Body of pancreas (tissue), 4 donors: Measurements from ENCODE around the gene CLHC1. TPM values are rescaled to one million over a fixed set of nuclear protein-coding genes. Genes with fewer than 3 reads are reported as not detected.
"Not testable (repeated sequence)": the region's sequence is repeated elsewhere in the genome, so short reads cannot be mapped to it uniquely, and the experiment has no call there.

Source experiments
- ATAC-seq: fragments of 150-250 bp; one replicate; pipeline ENCODE4 v1.9.1; 2016
- DNase-seq, 4 donors: peaks; one replicate each; pipeline ENCODE4 v3.0.0-alpha.2; 2019
- H3K27ac ChIP-seq, 4 donors: fragments of 200-600 bp; sonication (generic); 1 replicate in 3 of 4; 2 replicates in 1 of 4; pipeline versions ENCODE4 v1.5.1 to v1.6.1; 2016 to 2019; ENCODE audit warnings: mild to moderate bottlenecking in 1 of 4, mixed read lengths in 1 of 4, moderate library complexity in 1 of 4
- H3K27me3 ChIP-seq, 2 donors: fragments of 200-600 bp; sonication (generic); one replicate each; pipeline ENCODE4 v1.6.0; 2016; ENCODE audit warnings: mild to moderate bottlenecking in 1 of 2
- H3K36me3 ChIP-seq, 2 donors: fragments of 200-600 bp; sonication (generic); replicated peaks in 1 of 2; 2 replicates each; pipeline ENCODE4 v1.5.1; 2016; ENCODE audit warnings: low read depth in 2 of 2; ENCODE audit not compliant: insufficient read depth in 1 of 2
- H3K4me1 ChIP-seq: fragments of 200-600 bp; sonication (generic); one replicate; pipeline ENCODE4 v1.6.0; 2016
- H3K4me3 ChIP-seq, 2 donors: fragments of 200-600 bp; sonication (generic); 1 replicate in 1 of 2; 2 replicates in 1 of 2; pipeline ENCODE4 v1.5.1; 2016 to 2019
- H3K9me3 ChIP-seq, 3 donors: fragments of 200-600 bp; sonication (generic); 1 replicate in 2 of 3; 2 replicates in 1 of 3; pipeline ENCODE4 v1.5.1; 2016
- CTCF ChIP-seq, 7 experiments: fragments of 450-650 bp in 4 of 7; fragments of 200-600 bp in 3 of 7; sonication (generic) in 3 of 7; IDR thresholded peaks; one replicate each; pipeline ENCODE4 v1.5.1; 2016 to 2019; ENCODE audit warnings: antibody characterized with exemption in 7 of 7
- POLR2A ChIP-seq, 3 donors: fragments of 450-650 bp; IDR thresholded peaks; one replicate each; pipeline ENCODE4 v1.6.1; 2016; ENCODE audit warnings: antibody characterized with exemption in 3 of 3, mild to moderate bottlenecking in 2 of 3
- WGBS, 2 donors: methylation state at CpG; one replicate each; pipeline ENCODE4 v1.1.5; 2017; 5-methylcytosine and 5-hydroxymethylcytosine counted together
- intact Hi-C: fragments of 100-400 bp; cut with DNase I; formaldehyde crosslinking; loops from one replicate; pipeline ENCODE4 v1.15.1; 2023
- total RNA-seq, 2 donors: library from RNA; depleted of rRNA; stranded (reverse); fragments of >200 nt; gene quantifications; one replicate each; pipeline ENCODE4 v1.1.0, GENCODE V29; 2016

The CLHC1 gene
- total RNA-seq, result 10 to 100 TPM in 1 of 2 donors, 1 to 10 TPM in 1; 3.3 to 19.7 TPM

GRCh38 chr2:55232084-55232862, at the start of gene CLHC1, which contains the start of gene RPS27A:
Gene CLHC1 (minus strand): TSS chr2:55232293. CDS start chr2:55222411, 9,882 bp downstream.
Gene RPS27A (plus strand): TSS chr2:55232688. CDS start chr2:55232825, 137 bp downstream.
- H3K27me3 ChIP-seq, result no peaks in the 10 kb centered on the region
- peaks cover 33% of the 10 kb centered on the region for H3K4me1 ChIP-seq
- ATAC-seq (peak; percentile 99), DNase-seq (peak; percentile 88 to 92 (median 92))
- H3K36me3 ChIP-seq, result peaks cover 0 to 18% of the 10 kb centered on the region in 2 donors
- H3K4me3 ChIP-seq, result peak within 1 kb of the TSS; percentile 47 to 75
- no peaks in the 10 kb centered on the region for H3K9me3 ChIP-seq
- intact Hi-C loops, result no loop called here
- TF ChIP-seq POLR2A (IDR thresholded peaks at IDR 0.05), result peak; percentile 70 to 92 (median 92)
- peak in 1 of 7 experiments; percentile 12 for TF ChIP-seq CTCF (IDR thresholded peaks at IDR 0.05)
- WGBS, 2 donors, result 0 to 1% methylated on average over 37 of the region's 37 CpGs
- H3K27ac ChIP-seq, result peak within 1 kb of the TSS; percentile 89 to 98 (median 96)

GRCh38 chr2:55280851-55281546, 48.9 kb upstream of the CLHC1 start:
- 63 to 70% methylated on average over 5 of the region's 5 CpGs for WGBS, 2 donors
- ATAC-seq, result peak; percentile 66

GRCh38 chr2:55279859-55280424, 47.8 kb upstream of the CLHC1 start:
- H3K9me3 ChIP-seq, H3K36me3 ChIP-seq, ATAC-seq, DNase-seq, H3K27me3 ChIP-seq, H3K4me3 ChIP-seq, intact Hi-C loops: not testable (repeated sequence)
- peak overlapping the region in 3 of 4 donors; percentile 34 to 97 (median 54) for H3K27ac ChIP-seq
- WGBS, 2 donors, result 60 to 72% methylated on average over 7 of the region's 7 CpGs
- peaks cover 35% of the 10 kb centered on the region for H3K4me1 ChIP-seq

More at GRCh38 chr2:55280851-55281546, 48.9 kb upstream of the CLHC1 start:
- peak; percentile 10 to 41 (median 30) for DNase-seq
- H3K27me3 ChIP-seq, intact Hi-C loops, H3K36me3 ChIP-seq, H3K9me3 ChIP-seq, H3K4me3 ChIP-seq: not testable (repeated sequence)
- Histone ChIP-seq H3K4me1 (peaks cover 41% of the 10 kb centered on the region), H3K27ac (peak overlapping the region; percentile 82 to 97 (median 87))

- DNase-seq, H3K4me3 ChIP-seq, H3K36me3 ChIP-seq, H3K27ac ChIP-seq, ATAC-seq, intact Hi-C loops, H3K9me3 ChIP-seq, H3K27me3 ChIP-seq: not testable (repeated sequence)
- H3K4me1 ChIP-seq, result peaks cover 28% of the 10 kb centered on the region
- WGBS, 2 donors, result 73 to 81% methylated on average over 10 of the region's 10 CpGs
Measured at GRCh38 chr2:55279214-55279835, 47.2 kb upstream of the CLHC1 start.

- no peak overlapping the region for H3K4me3 ChIP-seq
- no peak overlapping the region for H3K27ac ChIP-seq
- TF ChIP-seq CTCF (IDR thresholded peaks at IDR 0.05) (no peak), POLR2A (IDR thresholded peaks at IDR 0.05) (no peak)
- no peaks in the 10 kb centered on the region for H3K36me3 ChIP-seq
- WGBS, 2 donors, result 86 to 87% methylated on average over 3 of the region's 3 CpGs
- no peak for DNase-seq
- no peaks in the 10 kb centered on the region for H3K9me3 ChIP-seq
- no peaks in the 10 kb centered on the region for H3K27me3 ChIP-seq
- ATAC-seq, result no peak
- peaks cover 20% of the 10 kb centered on the region for H3K4me1 ChIP-seq
- intact Hi-C loops, result no loop called here
Measured at GRCh38 chr2:55277310-55277709, 45.2 kb upstream of the CLHC1 start.

- 83% methylated on average over 2 of the region's 2 CpGs for WGBS, 2 donors
- H3K4me1 ChIP-seq, ATAC-seq, H3K4me3 ChIP-seq, DNase-seq, H3K9me3 ChIP-seq, H3K27ac ChIP-seq, intact Hi-C loops, H3K27me3 ChIP-seq, H3K36me3 ChIP-seq: not testable (repeated sequence)
Measured at GRCh38 chr2:55274346-55274745, 42.3 kb upstream of the CLHC1 start.
